IMR-90 (cell line): ENCODE data around the gene RPN1. TPM values are rescaled to one million over a fixed set of nuclear protein-coding genes. Genes with fewer than 3 reads are reported as not detected.

Experiments
- ATAC-seq: fragments of 200-7000 bp; cut with Tn5 transposase; 2 replicates; pipeline ENCODE4 v1.9.1; 2020; ENCODE audit warnings: low read depth, mild to moderate bottlenecking, moderate library complexity
- BruUV-seq: library from RNA; stranded (reverse); fragments of 400-500 nt; replicated peaks from 2 replicates; lab custom pipeline; 2021; lab: Mats Ljungman, UMichigan
- CTCF ChIA-PET: fragments of 300-600 bp; formaldehyde crosslinking; extraction: SDS; loops from one replicate; lab custom pipeline; 2021; ENCODE audit warnings: antibody characterized with exemption; lab: Yijun Ruan, JAX
- POLR2A ChIA-PET: fragments of 300-600 bp; sonication (Branson Sonifier 250); formaldehyde crosslinking; loops from one replicate; lab custom pipeline; 2022; ENCODE audit warnings: antibody characterized with exemption; ENCODE audit not compliant: unreplicated experiment; lab: Charles Lee
- DNase-seq: peaks from one replicate; pipeline ENCODE4 v3.0.0; 2013
- H2AFZ ChIP-seq: replicated peaks from 2 replicates; pipeline ENCODE3; 2013; ENCODE audit warnings: low read length, mild to moderate bottlenecking; ENCODE audit not compliant: poor library complexity
- H2AK5ac ChIP-seq: 2 replicates; pipeline ENCODE4 v1.6.1; 2013; ENCODE audit warnings: low read depth, low read length, inconsistent platforms
- H2AK9ac ChIP-seq: replicated peaks from 2 replicates; pipeline ENCODE3; 2013; ENCODE audit warnings: mild to moderate bottlenecking, low read depth, low read length, moderate library complexity; ENCODE audit not compliant: poor library complexity
- H2BK120ac ChIP-seq: 2 replicates; pipeline ENCODE4 v1.6.1; 2013; ENCODE audit warnings: low read depth, low read length, inconsistent platforms
- H2BK15ac ChIP-seq: 3 replicates; pipeline ENCODE4 v1.6.1; 2013; ENCODE audit warnings: low read depth, low read length, inconsistent platforms
- H2BK20ac ChIP-seq: 2 replicates; pipeline ENCODE4 v1.6.1; 2013; ENCODE audit warnings: low read depth, mild to moderate bottlenecking, inconsistent platforms, low read length, moderate library complexity
- H2BK5ac ChIP-seq: 2 replicates; pipeline ENCODE4 v1.6.1; 2013; ENCODE audit warnings: mild to moderate bottlenecking, low read depth, low read length, inconsistent platforms; ENCODE audit not compliant: poor library complexity, severe bottlenecking
- H3K14ac ChIP-seq: replicated peaks from 2 replicates; pipeline ENCODE4 v1.6.1; 2013; ENCODE audit warnings: low read depth, low read length, inconsistent platforms
- H3K18ac ChIP-seq: 2 replicates; pipeline ENCODE4 v1.6.1; 2013; ENCODE audit warnings: low read depth, low read length, control low read depth
- H3K23ac ChIP-seq: 2 replicates; pipeline ENCODE4 v1.6.1; 2013; ENCODE audit warnings: low read depth, low read length, inconsistent platforms
- H3K27ac ChIP-seq: 2 replicates; pipeline ENCODE4 v1.5.1; 2013; ENCODE audit warnings: mild to moderate bottlenecking, control low read depth, low read length; ENCODE audit not compliant: insufficient read depth
- H3K27me3 ChIP-seq: 2 replicates; pipeline ENCODE4 v1.6.1; 2013; ENCODE audit warnings: low read length; ENCODE audit not compliant: control insufficient read depth, insufficient read depth
- H3K36me3 ChIP-seq: 2 replicates; pipeline ENCODE4 v1.6.1; 2013; ENCODE audit warnings: low read length, mixed read lengths; ENCODE audit not compliant: control insufficient read depth, insufficient read depth
- H3K4ac ChIP-seq: 2 replicates; pipeline ENCODE4 v1.6.1; 2013; ENCODE audit warnings: low read depth, low read length, inconsistent platforms
- H3K4me1 ChIP-seq: 2 replicates; pipeline ENCODE4 v1.6.1; 2013; ENCODE audit warnings: low read length, mixed read lengths; ENCODE audit not compliant: control insufficient read depth, insufficient read depth
- H3K4me2 ChIP-seq: 2 replicates; pipeline ENCODE4 v1.6.1; 2013; ENCODE audit warnings: low read depth, mild to moderate bottlenecking, control low read depth, low read length, moderate library complexity
- H3K4me3 ChIP-seq: 2 replicates; pipeline ENCODE4 v1.5.1; 2013; ENCODE audit warnings: low read depth, mild to moderate bottlenecking, control low read depth, low read length, moderate library complexity; ENCODE audit not compliant: insufficient read depth
- H3K56ac ChIP-seq: 2 replicates; pipeline ENCODE4 v1.6.1; 2013; ENCODE audit warnings: low read length, inconsistent platforms; ENCODE audit not compliant: insufficient read depth; ENCODE audit errors: extremely low read depth
- H3K79me1 ChIP-seq, 2 experiments: 2 replicates each; pipeline ENCODE4 v1.6.1; 2013; ENCODE audit warnings: low read length in 2 of 2, inconsistent platforms in 1 of 2, low read depth in 1 of 2
- H3K9ac ChIP-seq: 2 replicates; pipeline ENCODE4 v1.6.1; 2013; ENCODE audit warnings: low read depth, low read length, control low read depth
- H3K9me1 ChIP-seq: 2 replicates; pipeline ENCODE4 v1.6.1; 2013; ENCODE audit warnings: low read length, inconsistent platforms; ENCODE audit not compliant: insufficient read depth
- H3K9me3 ChIP-seq: 2 replicates; pipeline ENCODE4 v1.6.1; 2013; ENCODE audit warnings: low read length; ENCODE audit not compliant: control insufficient read depth, insufficient read depth
- H4K20me1 ChIP-seq: 2 replicates; pipeline ENCODE4 v1.6.1; 2013; ENCODE audit warnings: low read length, inconsistent platforms; ENCODE audit not compliant: insufficient read depth
- H4K5ac ChIP-seq: 2 replicates; pipeline ENCODE4 v1.6.1; 2013; ENCODE audit warnings: mild to moderate bottlenecking, low read depth, low read length, control low read depth
- H4K8ac ChIP-seq, 2 experiments: 2 replicates each; pipeline ENCODE4 v1.6.1; 2013; ENCODE audit warnings: low read depth in 2 of 2, low read length in 2 of 2, control low read depth in 1 of 2, inconsistent platforms in 1 of 2
- H4K91ac ChIP-seq: 2 replicates; pipeline ENCODE4 v1.6.1; 2013; ENCODE audit warnings: low read depth, low read length, inconsistent platforms; ENCODE audit not compliant: insufficient read depth
- CEBPB ChIP-seq: IDR thresholded peaks from 2 replicates; pipeline ENCODE4 v1.6.1; 2012; ENCODE audit warnings: low read depth, low read length, improper control_type of control experiment
- CHD1 ChIP-seq: IDR thresholded peaks from 2 replicates; pipeline ENCODE4 v1.6.1; 2012; ENCODE audit warnings: low read depth, low read length, improper control_type of control experiment
- CTCF ChIP-seq: conservative IDR thresholded peaks from 2 replicates; pipeline ENCODE4 v1.5.1; 2012; ENCODE audit warnings: mild to moderate bottlenecking, low read depth, low read length, improper control_type of control experiment
- MAFK ChIP-seq: IDR thresholded peaks from 2 replicates; pipeline ENCODE4 v1.6.1; 2012; ENCODE audit warnings: low read depth, low read length, improper control_type of control experiment
- MAZ ChIP-seq: IDR thresholded peaks from 2 replicates; pipeline ENCODE4 v1.6.1; 2012; ENCODE audit warnings: low read depth, mild to moderate bottlenecking, low read length, improper control_type of control experiment, moderate library complexity, borderline replicate concordance
- NFE2L2 ChIP-seq: fragments of 150-350 bp; IDR thresholded peaks from 2 replicates; pipeline ENCODE4 v1.6.1; 2016; ENCODE audit warnings: low read depth, mild to moderate bottlenecking, low read length
- RAD21 ChIP-seq: IDR thresholded peaks from 2 replicates; pipeline ENCODE4 v1.6.1; 2012; ENCODE audit warnings: low read length, improper control_type of control experiment
- RCOR1 ChIP-seq: IDR thresholded peaks from 2 replicates; pipeline ENCODE4 v1.6.1; 2012; ENCODE audit warnings: mild to moderate bottlenecking, low read length, improper control_type of control experiment; ENCODE audit not compliant: insufficient replicate concordance
- SMC3 ChIP-seq: fragments of 150-350 bp; IDR thresholded peaks from 2 replicates; pipeline ENCODE4 v1.6.1; 2016; ENCODE audit warnings: low read depth, mild to moderate bottlenecking, antibody characterized with exemption, low read length, moderate library complexity
- WGBS, 2 experiments: methylation state at CpG; one replicate each; pipeline versions ENCODE4 v1.1.5 to v1.1.7; 2013; ENCODE audit warnings: missing lambda C conversion rate in 2 of 2; ENCODE audit not compliant: insufficient read length in 1 of 2; ENCODE audit errors: extremely low coverage in 2 of 2; 5-methylcytosine and 5-hydroxymethylcytosine counted together
- dilution Hi-C: fragments of 300-500 bp; cut with HindIII; formaldehyde crosslinking; loops from one replicate; pipeline ENCODE4 v1.14.3; 2018; ENCODE audit warnings: low sequenced_read_pairs; ENCODE audit not compliant: unreplicated experiment
- in situ Hi-C: fragments of 300-500 bp; cut with MboI; formaldehyde crosslinking; loops from 3 replicates; pipeline ENCODE4 v1.14.3; 2019; ENCODE audit warnings: low sequenced_read_pairs, inconsistent platforms, mixed read lengths
- intact Hi-C: fragments of 100-400 bp; cut with micrococcal nuclease; formaldehyde crosslinking; loops from 2 replicates; pipeline ENCODE4 v1.10.0; 2022
- polyA plus RNA-seq, 3 experiments: library from polyadenylated mRNA; depleted of rRNA; stranded (reverse); fragments of >200 nt; gene quantifications; 2 replicates each; pipeline ENCODE4 v1.2.3, GENCODE V29; 2012; ENCODE audit warnings: low replicate concordance in 1 of 3
- total RNA-seq: library from RNA; depleted of rRNA; stranded (reverse); fragments of >200 nt; gene quantifications from 2 replicates; pipeline ENCODE4 v1.2.3, GENCODE V29; 2012
- TF ChIP-seq, protein P1 (sequence below): fragments of 150-350 bp; IDR thresholded peaks from 2 replicates; pipeline ENCODE4 v1.6.1; 2016; ENCODE audit warnings: low read depth, mild to moderate bottlenecking, low read length, moderate library complexity, borderline replicate concordance

RPN1 gene
- total and polyA plus RNA-seq, 2 of the 4 experiments (the other 2 are of a cell fraction): 252 to 736 TPM

GRCh38 chr3:128665362-128666021 is 14.9 kb upstream of the RPN1 start:
- ATAC-seq: 0 out of 2 replicates have a peak, but pooled peaks have one; percentile 29
- H2AK5ac ChIP-seq: no peak overlapping the region

More at GRCh38 chr3:128665362-128666021, 14.9 kb upstream of the RPN1 start:
- no peak overlapping the region for H3K4ac ChIP-seq
- H2BK5ac ChIP-seq: no peak overlapping the region
- H3K9me3 ChIP-seq: peaks cover 3% of the 10 kb centered on the region; the same call in 1 of the 2 replicates
- CTCF ChIA-PET: interaction anchor here (0.9 kb wide), 1 partner anchor 15 kb away, joined by 3 read pairs; no protein-coding TSS in a partner anchor
- no peak overlapping the region for H3K27ac ChIP-seq
- no peak overlapping the region for H2BK15ac ChIP-seq
- H3K27me3 ChIP-seq: peaks cover 10% of the 10 kb centered on the region
- H3K79me1 ChIP-seq: no peaks in the 10 kb centered on the region
- H4K20me1 ChIP-seq: no peaks in the 10 kb centered on the region
- POLR2A ChIA-PET: no interaction called here
- TF ChIP-seq CTCF: peak; percentile 32
- TF ChIP-seq, protein P1, sequence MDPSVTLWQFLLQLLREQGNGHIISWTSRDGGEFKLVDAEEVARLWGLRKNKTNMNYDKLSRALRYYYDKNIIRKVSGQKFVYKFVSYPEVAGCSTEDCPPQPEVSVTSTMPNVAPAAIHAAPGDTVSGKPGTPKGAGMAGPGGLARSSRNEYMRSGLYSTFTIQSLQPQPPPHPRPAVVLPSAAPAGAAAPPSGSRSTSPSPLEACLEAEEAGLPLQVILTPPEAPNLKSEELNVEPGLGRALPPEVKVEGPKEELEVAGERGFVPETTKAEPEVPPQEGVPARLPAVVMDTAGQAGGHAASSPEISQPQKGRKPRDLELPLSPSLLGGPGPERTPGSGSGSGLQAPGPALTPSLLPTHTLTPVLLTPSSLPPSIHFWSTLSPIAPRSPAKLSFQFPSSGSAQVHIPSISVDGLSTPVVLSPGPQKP: no peak
- TF ChIP-seq CHD1: no peak
- TF ChIP-seq CEBPB: no peak
- TF ChIP-seq MAZ: no peak
- no peak for TF ChIP-seq MAFK
- no peak for TF ChIP-seq SMC3
- TF ChIP-seq RCOR1: no peak
- TF ChIP-seq RAD21: peak; percentile 36
- no peak for TF ChIP-seq NFE2L2
- no peak overlapping the region for H2BK20ac ChIP-seq
- H2BK120ac ChIP-seq: no peak overlapping the region
- no peaks in the 10 kb centered on the region for H3K36me3 ChIP-seq
- no peak overlapping the region for H4K8ac ChIP-seq
- no peak overlapping the region for H3K23ac ChIP-seq
- in situ Hi-C loops: no loop called here
- H3K18ac ChIP-seq: no peak overlapping the region
- DNase-seq: no peak
- no peaks in the 10 kb centered on the region for H3K4me1 ChIP-seq
- H4K5ac ChIP-seq: no peak overlapping the region
- intact Hi-C loops: no loop called here
- dilution Hi-C loops: no loop called here
- no peak overlapping the region for H3K56ac ChIP-seq
- no peak overlapping the region for H2AK9ac ChIP-seq
- H4K91ac ChIP-seq: no peak overlapping the region
- H2AFZ ChIP-seq: no peak overlapping the region
- no peaks in the 10 kb centered on the region for H3K9me1 ChIP-seq
- 100% methylated on average over 1 of the region's 11 CpGs; no CpG with 5 or more reads in 1 of the 2 experiments for WGBS, 2 experiments
- no peak overlapping the region for H3K4me3 ChIP-seq
- H3K14ac ChIP-seq: no peak overlapping the region
- no peak overlapping the region for H3K4me2 ChIP-seq
- no TSS peak for BruUV-seq
- no peak overlapping the region for H3K9ac ChIP-seq
